IMR-90 (cell line): ENCODE results near the gene FHDC1. TPM values are rescaled to one million over a fixed set of nuclear protein-coding genes. Genes with fewer than 3 reads are reported as not detected.

Experiments
- ATAC-seq: fragments of 200-7000 bp; cut with Tn5 transposase; 2 replicates; pipeline ENCODE4 v1.9.1; 2020; ENCODE audit warnings: low read depth, mild to moderate bottlenecking, moderate library complexity
- BruUV-seq: library from RNA; stranded (reverse); fragments of 400-500 nt; replicated peaks from 2 replicates; lab custom pipeline; 2021; lab: Mats Ljungman, UMichigan
- CTCF ChIA-PET: fragments of 300-600 bp; formaldehyde crosslinking; extraction: SDS; loops from one replicate; lab custom pipeline; 2021; ENCODE audit warnings: antibody characterized with exemption; lab: Yijun Ruan, JAX
- POLR2A ChIA-PET: fragments of 300-600 bp; sonication (Branson Sonifier 250); formaldehyde crosslinking; loops from one replicate; lab custom pipeline; 2022; ENCODE audit warnings: antibody characterized with exemption; ENCODE audit not compliant: unreplicated experiment; lab: Charles Lee
- DNase-seq: peaks from one replicate; pipeline ENCODE4 v3.0.0; 2013
- H2AFZ ChIP-seq: replicated peaks from 2 replicates; pipeline ENCODE3; 2013; ENCODE audit warnings: low read length, mild to moderate bottlenecking; ENCODE audit not compliant: poor library complexity
- H2AK5ac ChIP-seq: 2 replicates; pipeline ENCODE4 v1.6.1; 2013; ENCODE audit warnings: low read depth, low read length, inconsistent platforms
- H2AK9ac ChIP-seq: replicated peaks from 2 replicates; pipeline ENCODE3; 2013; ENCODE audit warnings: mild to moderate bottlenecking, low read depth, low read length, moderate library complexity; ENCODE audit not compliant: poor library complexity
- H2BK120ac ChIP-seq: 2 replicates; pipeline ENCODE4 v1.6.1; 2013; ENCODE audit warnings: low read depth, low read length, inconsistent platforms
- H2BK15ac ChIP-seq: 3 replicates; pipeline ENCODE4 v1.6.1; 2013; ENCODE audit warnings: low read depth, low read length, inconsistent platforms
- H2BK20ac ChIP-seq: 2 replicates; pipeline ENCODE4 v1.6.1; 2013; ENCODE audit warnings: low read depth, mild to moderate bottlenecking, inconsistent platforms, low read length, moderate library complexity
- H2BK5ac ChIP-seq: 2 replicates; pipeline ENCODE4 v1.6.1; 2013; ENCODE audit warnings: mild to moderate bottlenecking, low read depth, low read length, inconsistent platforms; ENCODE audit not compliant: poor library complexity, severe bottlenecking
- H3K14ac ChIP-seq: replicated peaks from 2 replicates; pipeline ENCODE4 v1.6.1; 2013; ENCODE audit warnings: low read depth, low read length, inconsistent platforms
- H3K18ac ChIP-seq: 2 replicates; pipeline ENCODE4 v1.6.1; 2013; ENCODE audit warnings: low read depth, low read length, control low read depth
- H3K23ac ChIP-seq: 2 replicates; pipeline ENCODE4 v1.6.1; 2013; ENCODE audit warnings: low read depth, low read length, inconsistent platforms
- H3K27ac ChIP-seq: 2 replicates; pipeline ENCODE4 v1.5.1; 2013; ENCODE audit warnings: mild to moderate bottlenecking, control low read depth, low read length; ENCODE audit not compliant: insufficient read depth
- H3K27me3 ChIP-seq: 2 replicates; pipeline ENCODE4 v1.6.1; 2013; ENCODE audit warnings: low read length; ENCODE audit not compliant: control insufficient read depth, insufficient read depth
- H3K36me3 ChIP-seq: 2 replicates; pipeline ENCODE4 v1.6.1; 2013; ENCODE audit warnings: low read length, mixed read lengths; ENCODE audit not compliant: control insufficient read depth, insufficient read depth
- H3K4ac ChIP-seq: 2 replicates; pipeline ENCODE4 v1.6.1; 2013; ENCODE audit warnings: low read depth, low read length, inconsistent platforms
- H3K4me1 ChIP-seq: 2 replicates; pipeline ENCODE4 v1.6.1; 2013; ENCODE audit warnings: low read length, mixed read lengths; ENCODE audit not compliant: control insufficient read depth, insufficient read depth
- H3K4me2 ChIP-seq: 2 replicates; pipeline ENCODE4 v1.6.1; 2013; ENCODE audit warnings: low read depth, mild to moderate bottlenecking, control low read depth, low read length, moderate library complexity
- H3K4me3 ChIP-seq: 2 replicates; pipeline ENCODE4 v1.5.1; 2013; ENCODE audit warnings: low read depth, mild to moderate bottlenecking, control low read depth, low read length, moderate library complexity; ENCODE audit not compliant: insufficient read depth
- H3K56ac ChIP-seq: 2 replicates; pipeline ENCODE4 v1.6.1; 2013; ENCODE audit warnings: low read length, inconsistent platforms; ENCODE audit not compliant: insufficient read depth; ENCODE audit errors: extremely low read depth
- H3K79me1 ChIP-seq, 2 experiments: 2 replicates each; pipeline ENCODE4 v1.6.1; 2013; ENCODE audit warnings: low read length in 2 of 2, inconsistent platforms in 1 of 2, low read depth in 1 of 2
- H3K9ac ChIP-seq: 2 replicates; pipeline ENCODE4 v1.6.1; 2013; ENCODE audit warnings: low read depth, low read length, control low read depth
- H3K9me1 ChIP-seq: 2 replicates; pipeline ENCODE4 v1.6.1; 2013; ENCODE audit warnings: low read length, inconsistent platforms; ENCODE audit not compliant: insufficient read depth
- H3K9me3 ChIP-seq: 2 replicates; pipeline ENCODE4 v1.6.1; 2013; ENCODE audit warnings: low read length; ENCODE audit not compliant: control insufficient read depth, insufficient read depth
- H4K20me1 ChIP-seq: 2 replicates; pipeline ENCODE4 v1.6.1; 2013; ENCODE audit warnings: low read length, inconsistent platforms; ENCODE audit not compliant: insufficient read depth
- H4K5ac ChIP-seq: 2 replicates; pipeline ENCODE4 v1.6.1; 2013; ENCODE audit warnings: mild to moderate bottlenecking, low read depth, low read length, control low read depth
- H4K8ac ChIP-seq, 2 experiments: 2 replicates each; pipeline ENCODE4 v1.6.1; 2013; ENCODE audit warnings: low read depth in 2 of 2, low read length in 2 of 2, control low read depth in 1 of 2, inconsistent platforms in 1 of 2
- H4K91ac ChIP-seq: 2 replicates; pipeline ENCODE4 v1.6.1; 2013; ENCODE audit warnings: low read depth, low read length, inconsistent platforms; ENCODE audit not compliant: insufficient read depth
- CEBPB ChIP-seq: IDR thresholded peaks from 2 replicates; pipeline ENCODE4 v1.6.1; 2012; ENCODE audit warnings: low read depth, low read length, improper control_type of control experiment
- MAFK ChIP-seq: IDR thresholded peaks from 2 replicates; pipeline ENCODE4 v1.6.1; 2012; ENCODE audit warnings: low read depth, low read length, improper control_type of control experiment
- MAZ ChIP-seq: IDR thresholded peaks from 2 replicates; pipeline ENCODE4 v1.6.1; 2012; ENCODE audit warnings: low read depth, mild to moderate bottlenecking, low read length, improper control_type of control experiment, moderate library complexity, borderline replicate concordance
- MXI1 ChIP-seq: IDR thresholded peaks from 2 replicates; pipeline ENCODE4 v1.6.1; 2012; ENCODE audit warnings: low read depth, mild to moderate bottlenecking, low read length, moderate library complexity, borderline replicate concordance
- NFE2L2 ChIP-seq: fragments of 150-350 bp; IDR thresholded peaks from 2 replicates; pipeline ENCODE4 v1.6.1; 2016; ENCODE audit warnings: low read depth, mild to moderate bottlenecking, low read length
- POLR2A ChIP-seq: IDR thresholded peaks from 2 replicates; pipeline ENCODE4 v1.6.1; 2012; ENCODE audit warnings: mild to moderate bottlenecking, low read depth, low read length
- RCOR1 ChIP-seq: IDR thresholded peaks from 2 replicates; pipeline ENCODE4 v1.6.1; 2012; ENCODE audit warnings: mild to moderate bottlenecking, low read length, improper control_type of control experiment; ENCODE audit not compliant: insufficient replicate concordance
- RFX5 ChIP-seq: IDR thresholded peaks from 2 replicates; pipeline ENCODE4 v1.8.0; 2012; ENCODE audit warnings: low read depth, mild to moderate bottlenecking, low read length, moderate library complexity
- WGBS, 2 experiments: methylation state at CpG; one replicate each; pipeline versions ENCODE4 v1.1.5 to v1.1.7; 2013; ENCODE audit warnings: missing lambda C conversion rate in 2 of 2; ENCODE audit not compliant: insufficient read length in 1 of 2; ENCODE audit errors: extremely low coverage in 2 of 2; 5-methylcytosine and 5-hydroxymethylcytosine counted together
- dilution Hi-C: fragments of 300-500 bp; cut with HindIII; formaldehyde crosslinking; loops from one replicate; pipeline ENCODE4 v1.14.3; 2018; ENCODE audit warnings: low sequenced_read_pairs; ENCODE audit not compliant: unreplicated experiment
- in situ Hi-C: fragments of 300-500 bp; cut with MboI; formaldehyde crosslinking; loops from 3 replicates; pipeline ENCODE4 v1.14.3; 2019; ENCODE audit warnings: low sequenced_read_pairs, inconsistent platforms, mixed read lengths
- intact Hi-C: fragments of 100-400 bp; cut with micrococcal nuclease; formaldehyde crosslinking; loops from 2 replicates; pipeline ENCODE4 v1.10.0; 2022
- polyA plus RNA-seq, 3 experiments: library from polyadenylated mRNA; depleted of rRNA; stranded (reverse); fragments of >200 nt; gene quantifications; 2 replicates each; pipeline ENCODE4 v1.2.3, GENCODE V29; 2012; ENCODE audit warnings: low replicate concordance in 1 of 3
- total RNA-seq: library from RNA; depleted of rRNA; stranded (reverse); fragments of >200 nt; gene quantifications from 2 replicates; pipeline ENCODE4 v1.2.3, GENCODE V29; 2012
- TF ChIP-seq, protein P1 (sequence below): fragments of 150-350 bp; IDR thresholded peaks from 2 replicates; pipeline ENCODE4 v1.6.1; 2016; ENCODE audit warnings: low read depth, mild to moderate bottlenecking, low read length, moderate library complexity, borderline replicate concordance
- TF ChIP-seq, protein P2 (sequence below): conservative IDR thresholded peaks from 2 replicates; pipeline ENCODE4 v1.5.1; 2012; ENCODE audit warnings: mild to moderate bottlenecking, low read depth, low read length, improper control_type of control experiment

FHDC1 gene
- total and polyA plus RNA-seq, 2 of the 4 experiments (the other 2 are of a cell fraction): under 0.01 to 0.09 TPM

DNA sequence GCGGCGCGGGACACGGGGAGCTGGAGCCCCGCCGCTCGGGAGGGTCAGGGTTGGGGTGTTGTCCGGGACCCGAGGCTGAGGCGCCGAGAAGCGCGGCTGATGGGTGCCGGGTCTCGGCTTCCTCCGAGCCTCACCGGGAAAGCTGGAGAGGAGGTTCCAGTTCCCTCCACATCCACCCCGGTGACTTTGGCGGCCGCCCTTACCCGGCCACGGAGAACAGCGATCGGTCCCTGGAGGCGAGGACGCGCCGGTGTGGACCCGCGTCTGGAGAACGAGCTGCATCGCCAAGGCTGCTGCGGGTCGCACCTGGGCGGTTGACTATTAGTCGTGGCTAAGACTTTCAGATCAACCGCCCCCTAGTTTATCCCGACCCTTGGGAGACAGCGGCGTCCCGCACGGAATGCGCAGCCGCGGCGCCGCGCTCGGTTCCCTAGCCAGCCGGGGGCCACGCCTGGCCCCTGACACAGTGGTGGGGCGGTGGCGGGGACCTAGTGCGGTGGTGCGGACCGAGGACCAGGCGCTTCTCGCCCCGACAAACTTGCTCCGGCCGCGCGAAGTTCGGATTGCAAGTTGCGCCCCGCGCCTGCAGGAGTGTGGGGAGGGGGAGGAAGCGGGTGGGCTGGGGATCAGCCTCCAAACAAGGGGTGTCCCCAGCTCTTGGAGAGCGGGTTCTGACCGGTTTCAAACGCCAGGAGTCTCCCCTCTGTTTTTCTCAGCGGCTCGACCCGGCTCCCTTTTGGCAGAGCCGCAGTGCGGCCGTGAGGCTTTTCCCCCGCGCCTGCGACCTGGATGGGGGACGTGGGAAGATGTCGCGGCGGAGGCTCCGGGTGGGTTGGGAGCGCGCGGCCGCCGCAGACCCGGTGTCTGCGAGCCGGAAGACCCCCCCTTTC is 568 bp downstream of the FHDC1 start:
- Histone ChIP-seq H2BK120ac (no peak overlapping the region), H2AK5ac (no peak overlapping the region), H3K79me1 (no peaks in the 10 kb centered on the region), H2AK9ac (peak overlapping the region; percentile 9), H2BK5ac (no peak overlapping the region), H3K56ac (no peak overlapping the region), H4K8ac (no peak overlapping the region), H2AFZ (peak overlapping the region; percentile 83), H4K91ac (no peak overlapping the region), H2BK15ac (no peak overlapping the region), H3K27me3 (peaks cover 61% of the 10 kb centered on the region), H3K18ac (no peak overlapping the region), H3K9ac (no peak overlapping the region), H3K36me3 (no peaks in the 10 kb centered on the region), H3K9me1 (no peaks in the 10 kb centered on the region), H4K20me1 (no peaks in the 10 kb centered on the region), H3K23ac (peak overlapping the region; percentile 15; the same call in 1 of the 2 replicates), H3K4me2 (peak overlapping the region; percentile 91), H3K27ac (no peak overlapping the region), H3K14ac (no peak overlapping the region), H3K4me1 (no peaks in the 10 kb centered on the region; the same call in 1 of the 2 replicates), H4K5ac (no peak overlapping the region), H3K9me3 (peaks cover 2% of the 10 kb centered on the region; the same call in 1 of the 2 replicates), H2BK20ac (no peak overlapping the region), H3K4ac (no peak overlapping the region), H3K4me3 (peak overlapping the region; percentile 45)
- in situ Hi-C loops (no loop called here), dilution Hi-C loops (no loop called here), intact Hi-C loops (loop anchor here (5.0 kb wide), 2 partner anchors 39 to 154 kb away; no protein-coding TSS in a partner anchor)
- ATAC-seq (peak; percentile 62), DNase-seq (peak; percentile 16)
- BruUV-seq: no TSS peak
- WGBS, 2 experiments: 2% methylated on average over 21 of the region's 93 CpGs; no CpG with 5 or more reads in 1 of the 2 experiments
- POLR2A ChIA-PET: no interaction called here
- CTCF ChIA-PET: no interaction called here
- TF ChIP-seq RFX5 (no peak), MAZ (no peak), MXI1 (no peak), POLR2A (no peak), MAFK (no peak), NFE2L2 (no peak), RCOR1 (no peak), CEBPB (no peak)
- TF ChIP-seq, protein P1, sequence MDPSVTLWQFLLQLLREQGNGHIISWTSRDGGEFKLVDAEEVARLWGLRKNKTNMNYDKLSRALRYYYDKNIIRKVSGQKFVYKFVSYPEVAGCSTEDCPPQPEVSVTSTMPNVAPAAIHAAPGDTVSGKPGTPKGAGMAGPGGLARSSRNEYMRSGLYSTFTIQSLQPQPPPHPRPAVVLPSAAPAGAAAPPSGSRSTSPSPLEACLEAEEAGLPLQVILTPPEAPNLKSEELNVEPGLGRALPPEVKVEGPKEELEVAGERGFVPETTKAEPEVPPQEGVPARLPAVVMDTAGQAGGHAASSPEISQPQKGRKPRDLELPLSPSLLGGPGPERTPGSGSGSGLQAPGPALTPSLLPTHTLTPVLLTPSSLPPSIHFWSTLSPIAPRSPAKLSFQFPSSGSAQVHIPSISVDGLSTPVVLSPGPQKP: no peak
- TF ChIP-seq, protein P2, sequence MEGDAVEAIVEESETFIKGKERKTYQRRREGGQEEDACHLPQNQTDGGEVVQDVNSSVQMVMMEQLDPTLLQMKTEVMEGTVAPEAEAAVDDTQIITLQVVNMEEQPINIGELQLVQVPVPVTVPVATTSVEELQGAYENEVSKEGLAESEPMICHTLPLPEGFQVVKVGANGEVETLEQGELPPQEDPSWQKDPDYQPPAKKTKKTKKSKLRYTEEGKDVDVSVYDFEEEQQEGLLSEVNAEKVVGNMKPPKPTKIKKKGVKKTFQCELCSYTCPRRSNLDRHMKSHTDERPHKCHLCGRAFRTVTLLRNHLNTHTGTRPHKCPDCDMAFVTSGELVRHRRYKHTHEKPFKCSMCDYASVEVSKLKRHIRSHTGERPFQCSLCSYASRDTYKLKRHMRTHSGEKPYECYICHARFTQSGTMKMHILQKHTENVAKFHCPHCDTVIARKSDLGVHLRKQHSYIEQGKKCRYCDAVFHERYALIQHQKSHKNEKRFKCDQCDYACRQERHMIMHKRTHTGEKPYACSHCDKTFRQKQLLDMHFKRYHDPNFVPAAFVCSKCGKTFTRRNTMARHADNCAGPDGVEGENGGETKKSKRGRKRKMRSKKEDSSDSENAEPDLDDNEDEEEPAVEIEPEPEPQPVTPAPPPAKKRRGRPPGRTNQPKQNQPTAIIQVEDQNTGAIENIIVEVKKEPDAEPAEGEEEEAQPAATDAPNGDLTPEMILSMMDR: no peak
